GM18499 (cell line): ENCODE results near the gene PRKN.

Source experiments
- ATAC-seq: cut with Tn5 transposase; IDR thresholded peaks from one replicate; pipeline ENCODE4 v1.9.1; 2021; ENCODE audit warnings: moderate number of reproducible peaks; ENCODE audit not compliant: insufficient read depth, unreplicated experiment

Gene PRKN

GRCh38 chr6:161732594-161732993 lies 995.0 kb downstream of the PRKN start:
- no peak for ATAC-seq

- ATAC-seq: no peak
These were observed 1000.3 kb downstream of the PRKN start for GRCh38 chr6:161727083-161727833.

GRCh38 chr6:161722394-161722793 lies 1005.2 kb downstream of the PRKN start:
- no peak for ATAC-seq

GRCh38 chr6:161721511-161721910 lies 1006.1 kb downstream of the PRKN start:
- ATAC-seq: no peak

DNA sequence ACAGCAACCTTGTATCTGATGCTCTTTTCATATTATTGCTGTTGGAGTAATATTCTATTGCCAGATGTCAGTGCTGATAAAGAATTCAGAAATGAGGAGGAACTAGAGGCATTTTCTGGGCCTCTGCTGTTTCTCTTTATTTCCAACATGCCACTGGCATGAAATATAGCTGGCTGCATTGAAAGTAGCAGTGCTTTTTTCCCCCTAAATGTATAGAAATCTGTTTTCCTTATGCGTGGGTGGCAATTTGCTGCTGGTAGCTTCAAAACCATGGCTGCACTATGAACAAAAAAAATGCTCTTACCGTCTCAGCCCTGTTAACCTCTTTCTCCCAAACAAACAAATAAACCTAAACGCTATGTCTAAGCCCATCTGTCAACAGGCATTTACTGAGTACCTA lies 1011.4 kb downstream of the PRKN start:
- no peak for ATAC-seq

- no peak for ATAC-seq
These were observed 1015.6 kb downstream of the PRKN start for GRCh38 chr6:161711938-161712337.

- no peak for ATAC-seq
These were observed 1016.1 kb downstream of the PRKN start for GRCh38 chr6:161711515-161711914.

DNA sequence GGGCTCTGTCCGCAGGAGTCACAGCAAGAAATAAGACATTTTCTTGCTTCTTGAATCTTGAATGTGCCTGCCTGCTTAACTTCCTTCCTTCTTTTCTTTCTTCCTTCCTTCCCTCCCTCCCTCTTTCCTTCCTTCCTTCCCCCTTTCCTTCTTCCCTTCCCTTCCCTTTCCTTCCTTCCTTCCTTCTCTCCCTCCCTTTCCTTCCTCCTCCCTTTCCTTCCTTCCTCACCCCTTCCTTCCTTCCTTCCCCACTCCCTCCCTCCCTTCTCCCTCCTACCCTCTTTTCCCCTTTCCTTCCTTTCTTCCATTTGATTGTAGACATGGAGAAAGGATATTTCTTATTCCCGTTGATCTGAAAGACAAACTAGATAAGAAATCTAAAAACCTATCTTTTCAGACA lies 1016.9 kb downstream of the PRKN start:
- no peak for ATAC-seq

DNA sequence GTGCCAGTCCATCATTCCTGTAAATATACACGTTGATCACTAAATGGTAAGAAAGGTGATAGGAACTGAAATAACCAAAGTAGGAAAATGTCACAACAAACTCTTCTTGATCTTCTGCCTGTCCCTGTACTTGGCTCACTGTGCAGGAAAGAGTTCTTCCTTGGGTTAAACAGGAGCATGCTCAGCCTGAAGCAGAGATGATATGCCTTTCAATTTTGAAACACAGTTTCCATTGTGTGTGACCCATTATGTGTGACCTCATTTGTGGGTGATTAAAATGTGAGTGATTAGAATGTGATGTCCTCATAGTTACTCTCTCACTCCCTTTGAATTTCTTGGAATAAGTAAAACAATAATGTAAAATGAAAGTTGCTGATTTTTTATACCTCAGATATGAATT lies 1026.5 kb downstream of the PRKN start:
- ATAC-seq: no peak

- no peak for ATAC-seq
These were observed 1030.8 kb downstream of the PRKN start for GRCh38 chr6:161696801-161697200.

DNA sequence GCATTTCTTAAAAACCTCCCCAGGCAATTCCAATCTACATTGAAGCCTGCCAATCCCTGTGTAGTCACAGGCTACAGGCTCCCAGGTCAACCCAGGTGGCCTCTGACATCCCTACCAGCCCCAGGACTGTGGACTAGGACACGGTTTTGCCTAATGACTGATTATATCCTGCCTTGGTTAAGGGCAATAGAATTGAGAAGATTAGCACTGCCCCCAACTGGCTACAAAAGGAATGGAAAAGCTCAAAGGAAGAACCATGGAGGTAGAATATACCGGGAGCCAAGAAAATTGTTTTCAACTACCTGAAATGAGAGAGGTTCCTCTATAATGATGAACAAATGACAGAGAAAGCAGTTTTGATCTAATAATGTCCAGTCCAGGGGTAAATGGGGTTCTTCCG lies 1032.6 kb downstream of the PRKN start:
- ATAC-seq: no peak

DNA sequence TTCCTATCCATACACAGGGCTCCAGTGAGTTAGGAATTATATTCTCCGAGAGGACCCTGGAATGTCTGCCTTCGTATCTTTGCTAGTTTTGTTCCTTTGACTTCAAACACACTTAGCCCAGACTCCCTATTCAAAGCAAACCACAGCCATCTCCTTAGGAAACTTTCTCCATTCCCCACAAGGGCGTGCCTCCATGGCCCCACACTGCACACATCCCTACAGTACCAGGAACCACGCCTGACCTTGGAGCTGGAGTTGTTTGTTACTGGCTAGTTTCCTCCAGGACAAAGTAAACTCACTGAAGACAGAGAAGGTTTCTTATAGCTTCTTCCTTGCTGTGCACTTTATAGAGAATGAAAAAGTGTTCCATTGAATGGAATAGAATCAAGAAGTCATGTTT lies 1040.9 kb downstream of the PRKN start:
- no peak for ATAC-seq

- no peak for ATAC-seq
These were observed 1042.7 kb downstream of the PRKN start for GRCh38 chr6:161684731-161685475.

DNA sequence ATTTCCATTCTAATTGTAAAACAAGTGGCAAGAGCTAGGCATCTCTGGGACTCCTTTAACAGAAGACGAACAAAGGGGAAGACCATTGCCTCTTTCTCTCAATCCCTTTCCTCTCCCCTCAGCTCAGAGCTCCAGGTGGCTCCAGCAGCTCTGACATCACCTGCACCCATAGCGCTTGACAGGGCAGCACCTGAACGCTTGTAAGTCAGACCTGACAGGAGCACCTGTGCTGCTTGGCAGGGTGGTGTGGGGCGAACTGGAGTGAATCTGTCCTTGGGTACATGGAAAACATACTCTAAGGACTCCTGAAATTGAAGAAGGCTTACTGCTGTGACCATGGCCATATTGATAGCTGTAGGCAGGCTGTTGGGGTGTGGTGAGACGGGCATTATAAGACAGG lies 1044.2 kb downstream of the PRKN start:
- no peak for ATAC-seq

- ATAC-seq: no peak
These were observed 1044.6 kb downstream of the PRKN start for GRCh38 chr6:161682982-161683381.

GRCh38 chr6:161679980-161680538 lies 1047.5 kb downstream of the PRKN start:
- ATAC-seq: no peak

GRCh38 chr6:161677188-161677587 lies 1050.4 kb downstream of the PRKN start:
- ATAC-seq: no peak

DNA sequence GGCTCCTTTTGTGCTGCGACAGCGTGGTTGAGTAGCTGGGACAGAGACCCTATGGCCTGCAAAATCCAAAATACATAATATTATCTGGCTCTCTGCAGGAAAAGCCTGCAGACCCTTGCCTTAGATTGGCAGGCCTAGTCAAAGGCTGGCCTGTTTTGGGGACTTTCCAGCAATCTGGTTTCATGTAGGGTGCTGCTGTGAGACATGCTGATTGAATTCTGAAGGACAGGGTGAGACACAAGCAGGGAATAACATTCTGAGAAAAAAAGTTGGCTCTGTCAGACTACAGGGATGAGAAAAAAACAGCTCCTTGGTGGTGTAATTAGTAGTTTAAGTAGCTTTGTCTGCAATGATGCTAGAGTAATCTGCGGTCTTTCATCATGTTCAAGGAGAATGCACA lies 1051.0 kb downstream of the PRKN start:
- peak; percentile 57 for ATAC-seq

- ATAC-seq: no peak
These were observed 1052.5 kb downstream of the PRKN start for GRCh38 chr6:161674930-161675682.

GRCh38 chr6:161673026-161673425 lies 1054.5 kb downstream of the PRKN start:
- ATAC-seq: no peak

- no peak for ATAC-seq
These were observed 1056.4 kb downstream of the PRKN start for GRCh38 chr6:161671117-161671516.
